HepG2 (cell line): Measurements from ENCODE around the gene TMEM141. TPM values are rescaled to one million over a fixed set of nuclear protein-coding genes. Genes with fewer than 3 reads are reported as not detected.

ENCODE experiments used
- CEBPG ChIP-seq: IDR thresholded peaks from 2 replicates; pipeline ENCODE4 v1.6.1; 2016
- DNMT3B ChIP-seq: conservative IDR thresholded peaks from 2 replicates; pipeline ENCODE4 v1.6.1; 2016; ENCODE audit warnings: missing biosample characterization, control low read depth
- HES4 ChIP-seq: sonication (generic); formaldehyde crosslinking; IDR thresholded peaks from 2 replicates; pipeline ENCODE4 v1.9.0; 2021; ENCODE audit warnings: mild to moderate bottlenecking, missing genetic modification reagents, borderline replicate concordance
- HIVEP1 ChIP-seq: sonication (generic); formaldehyde crosslinking; IDR thresholded peaks from 2 replicates; pipeline ENCODE4 v1.4.0; 2020; ENCODE audit warnings: mild to moderate bottlenecking, missing genetic modification reagents
- JARID2 ChIP-seq: sonication (generic); formaldehyde crosslinking; IDR thresholded peaks from 2 replicates; pipeline ENCODE4 v1.8.1; 2023; ENCODE audit warnings: missing genetic modification reagents, inconsistent platforms; ENCODE audit not compliant: insufficient replicate concordance
- JDP2 ChIP-seq: sonication (generic); formaldehyde crosslinking; IDR thresholded peaks from 2 replicates; pipeline ENCODE4 v1.8.1; 2022; ENCODE audit warnings: missing genetic modification reagents, borderline replicate concordance
- KAT7 ChIP-seq: IDR thresholded peaks from 2 replicates; pipeline ENCODE4 v1.6.1; 2018; ENCODE audit warnings: borderline replicate concordance, missing compliant biosample characterization
- KDM5A ChIP-seq: fragments of 200-600 bp; sonication (generic); IDR thresholded peaks from 2 replicates; pipeline ENCODE4 v1.7.0; 2018; ENCODE audit warnings: antibody characterized with exemption, mild to moderate bottlenecking, low read length, borderline replicate concordance
- KLF16 ChIP-seq, 2 experiments: sonication (generic) in 1 of 2; formaldehyde crosslinking in 1 of 2; IDR thresholded peaks; 2 replicates each; pipeline versions ENCODE4 v1.6.1 to v1.8.0; 2016 to 2023; ENCODE audit warnings: missing genetic modification reagents in 2 of 2, missing compliant biosample characterization in 1 of 2
- NFIC ChIP-seq: IDR thresholded peaks from 2 replicates; pipeline ENCODE4 v1.6.1; 2012; ENCODE audit warnings: mild to moderate bottlenecking, low read length, inconsistent platforms
- NR3C1 ChIP-seq: sonication (generic); formaldehyde crosslinking; IDR thresholded peaks from 2 replicates; pipeline ENCODE4 v1.4.0; 2020; ENCODE audit warnings: missing genetic modification reagents
- POGZ ChIP-seq: sonication (generic); formaldehyde crosslinking; IDR thresholded peaks from 2 replicates; pipeline ENCODE4 v1.4.0; 2020; ENCODE audit warnings: mild to moderate bottlenecking, missing genetic modification reagents
- REL ChIP-seq: sonication (generic); formaldehyde crosslinking; conservative IDR thresholded peaks from 2 replicates; pipeline ENCODE4 v1.8.0; 2022; ENCODE audit warnings: mild to moderate bottlenecking, missing genetic modification reagents, moderate library complexity
- SOX5 ChIP-seq: IDR thresholded peaks from 2 replicates; pipeline ENCODE4 v1.6.1; 2016; ENCODE audit warnings: borderline replicate concordance
- TAF15 ChIP-seq: fragments of 200-400 bp; formaldehyde crosslinking; IDR thresholded peaks from one replicate; pipeline ENCODE4 v1.6.1; 2018; ENCODE audit warnings: mild to moderate bottlenecking, low read depth, low read length; ENCODE audit not compliant: poor library complexity, severe bottlenecking
- TCF12 ChIP-seq, 2 experiments: fragments of 450-650 bp in 1 of 2; sonication (generic) in 1 of 2; formaldehyde crosslinking in 1 of 2; IDR thresholded peaks; 2 replicates each; pipeline versions ENCODE4 v1.6.1 to v1.8.0; 2017 to 2022; ENCODE audit warnings: antibody characterized with exemption in 1 of 2, mild to moderate bottlenecking in 1 of 2, missing genetic modification reagents in 1 of 2, moderate library complexity in 1 of 2
- YEATS2 ChIP-seq: sonication (generic); formaldehyde crosslinking; IDR thresholded peaks from 2 replicates; pipeline ENCODE4 v1.4.0; 2020; ENCODE audit warnings: missing genetic modification reagents, borderline replicate concordance
- ZFY ChIP-seq: sonication (generic); formaldehyde crosslinking; IDR thresholded peaks from 2 replicates; pipeline ENCODE4 v1.4.0; 2020; ENCODE audit warnings: missing genetic modification reagents
- ZNF235 ChIP-seq: sonication (generic); formaldehyde crosslinking; IDR thresholded peaks from 2 replicates; pipeline ENCODE4 v1.8.1; 2023; ENCODE audit warnings: mild to moderate bottlenecking, missing genetic modification reagents, borderline replicate concordance
- ZNF264 ChIP-seq: sonication (generic); formaldehyde crosslinking; IDR thresholded peaks from 2 replicates; pipeline ENCODE4 v1.4.0; 2020; ENCODE audit warnings: missing genetic modification reagents
- ZNF607 ChIP-seq: sonication (generic); formaldehyde crosslinking; IDR thresholded peaks from 2 replicates; pipeline ENCODE4 v1.5.1; 2020; ENCODE audit warnings: missing genetic modification reagents, mild to moderate bottlenecking, borderline replicate concordance
- ZNF615 ChIP-seq: sonication (generic); formaldehyde crosslinking; IDR thresholded peaks from 2 replicates; pipeline ENCODE4 v1.5.0; 2020; ENCODE audit warnings: mild to moderate bottlenecking, missing genetic modification reagents, borderline replicate concordance
- polyA plus RNA-seq, 8 experiments: library from polyadenylated mRNA; depleted of rRNA in 3 of 8; stranded (reverse) in 7 of 8; unstranded in 1 of 8; fragments of >200 nt; fragmentation: Illumina TruSeq in 4 of 8; extraction: Trizol in 4 of 8; gene quantifications; 2 replicates each; pipeline versions ENCODE4 v1.2.1 to v1.2.3, GENCODE V29; 2011 to 2016; ENCODE audit warnings: low read depth in 4 of 8, missing spikeins in 1 of 8, mixed read lengths in 1 of 8; ENCODE audit not compliant: insufficient read depth in 1 of 8
- total RNA-seq, 5 experiments: library from RNA; depleted of rRNA; stranded (reverse); fragments of >200 nt; fragmentation: Illumina TruSeq; extraction: Trizol; gene quantifications; 2 replicates each; pipeline ENCODE4 v1.2.3, GENCODE V29; 2016; ENCODE audit warnings: low read depth in 1 of 5
- TF ChIP-seq, protein P1 (sequence below): sonication (generic); formaldehyde crosslinking; IDR thresholded peaks from 2 replicates; pipeline ENCODE4 v1.5.0; 2020; ENCODE audit warnings: mild to moderate bottlenecking, missing genetic modification reagents
- TF ChIP-seq, protein P2 (sequence below): conservative IDR thresholded peaks from 2 replicates; pipeline ENCODE4 v1.6.1; 2018; ENCODE audit warnings: missing genetic modification reagents
- TF ChIP-seq, protein P3 (sequence below): sonication (generic); formaldehyde crosslinking; IDR thresholded peaks from 2 replicates; pipeline ENCODE4 v1.5.0; 2020; ENCODE audit warnings: missing genetic modification reagents
- TF ChIP-seq, protein P4 (sequence below): sonication (generic); formaldehyde crosslinking; IDR thresholded peaks from 2 replicates; pipeline ENCODE4 v1.9.0; 2021; ENCODE audit warnings: missing genetic modification reagents, borderline replicate concordance

TMEM141 gene
- total and polyA plus RNA-seq, 2 of the 13 experiments (the other 11 are each of a cell fraction or from before 2014, with no cell fraction given), result 81.0 to 202 TPM

DNA sequence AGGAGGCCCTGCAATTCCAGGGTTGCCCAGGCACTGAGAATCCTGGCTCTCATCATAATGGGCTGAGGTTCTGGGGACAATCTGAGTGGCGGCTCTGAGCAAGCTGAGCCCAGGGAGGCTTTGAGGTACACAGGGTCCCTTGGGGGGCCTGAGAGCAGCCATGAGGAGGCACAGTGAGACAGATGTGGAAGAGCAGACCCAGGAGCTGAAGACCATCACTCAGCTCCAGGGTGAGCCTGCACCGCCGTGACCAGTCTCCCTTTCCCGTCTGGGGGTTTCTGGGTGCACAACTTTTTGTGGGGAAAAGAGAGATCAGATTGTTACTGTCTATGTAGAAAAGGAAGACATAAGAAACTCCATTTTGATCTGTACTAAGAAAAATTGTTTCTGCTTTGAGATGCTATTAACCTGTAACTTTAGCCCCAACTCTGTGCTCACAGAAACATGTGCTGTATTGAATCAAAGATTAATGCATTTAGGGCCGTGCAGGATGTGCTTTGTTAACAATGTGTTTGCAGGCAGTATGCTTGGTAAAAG, 5.2 kb downstream of the TMEM141 start, which contains the start of gene CCDC183 (continued):
- no peak for TF ChIP-seq JDP2 (CRISPR knock-in tag)
- 0 out of 2 replicates have a peak, but pooled peaks have one; percentile 65 for TF ChIP-seq ZNF235
- no peak for TF ChIP-seq SOX5 (CRISPR knock-in tag)
- TF ChIP-seq YEATS2 (CRISPR knock-in tag), result no peak
- TF ChIP-seq JARID2 (CRISPR knock-in tag), result no peak
- TF ChIP-seq DNMT3B (CRISPR knock-in tag), result no peak
- TF ChIP-seq HES4 (CRISPR knock-in tag), result no peak
- TF ChIP-seq HIVEP1, result 0 out of 2 replicates have a peak, but pooled peaks have one; percentile 30
- no peak for TF ChIP-seq ZFY
- TF ChIP-seq, protein P1, sequence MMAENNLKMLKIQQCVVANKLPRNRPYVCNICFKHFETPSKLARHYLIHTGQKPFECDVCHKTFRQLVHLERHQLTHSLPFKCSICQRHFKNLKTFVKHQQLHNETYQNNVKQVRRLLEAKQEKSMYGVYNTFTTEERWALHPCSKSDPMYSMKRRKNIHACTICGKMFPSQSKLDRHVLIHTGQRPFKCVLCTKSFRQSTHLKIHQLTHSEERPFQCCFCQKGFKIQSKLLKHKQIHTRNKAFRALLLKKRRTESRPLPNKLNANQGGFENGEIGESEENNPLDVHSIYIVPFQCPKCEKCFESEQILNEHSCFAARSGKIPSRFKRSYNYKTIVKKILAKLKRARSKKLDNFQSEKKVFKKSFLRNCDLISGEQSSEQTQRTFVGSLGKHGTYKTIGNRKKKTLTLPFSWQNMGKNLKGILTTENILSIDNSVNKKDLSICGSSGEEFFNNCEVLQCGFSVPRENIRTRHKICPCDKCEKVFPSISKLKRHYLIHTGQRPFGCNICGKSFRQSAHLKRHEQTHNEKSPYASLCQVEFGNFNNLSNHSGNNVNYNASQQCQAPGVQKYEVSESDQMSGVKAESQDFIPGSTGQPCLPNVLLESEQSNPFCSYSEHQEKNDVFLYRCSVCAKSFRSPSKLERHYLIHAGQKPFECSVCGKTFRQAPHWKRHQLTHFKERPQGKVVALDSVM, result no peak
- TF ChIP-seq POGZ (CRISPR knock-in tag), result 0 out of 2 replicates have a peak, but pooled peaks have one; percentile 25
- TF ChIP-seq KDM5A, result no peak
- no peak for TF ChIP-seq NR3C1 (CRISPR knock-in tag)
- TF ChIP-seq KAT7 (CRISPR knock-in tag), result no peak
- 0 out of 2 replicates have a peak, but pooled peaks have one; percentile 1 for TF ChIP-seq CEBPG (CRISPR knock-in tag)
- TF ChIP-seq, protein P2, sequence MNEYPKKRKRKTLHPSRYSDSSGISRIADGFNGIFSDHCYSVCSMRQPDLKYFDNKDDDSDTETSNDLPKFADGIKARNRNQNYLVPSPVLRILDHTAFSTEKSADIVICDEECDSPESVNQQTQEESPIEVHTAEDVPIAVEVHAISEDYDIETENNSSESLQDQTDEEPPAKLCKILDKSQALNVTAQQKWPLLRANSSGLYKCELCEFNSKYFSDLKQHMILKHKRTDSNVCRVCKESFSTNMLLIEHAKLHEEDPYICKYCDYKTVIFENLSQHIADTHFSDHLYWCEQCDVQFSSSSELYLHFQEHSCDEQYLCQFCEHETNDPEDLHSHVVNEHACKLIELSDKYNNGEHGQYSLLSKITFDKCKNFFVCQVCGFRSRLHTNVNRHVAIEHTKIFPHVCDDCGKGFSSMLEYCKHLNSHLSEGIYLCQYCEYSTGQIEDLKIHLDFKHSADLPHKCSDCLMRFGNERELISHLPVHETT (CRISPR knock-in tag), result no peak
- TF ChIP-seq, protein P3, sequence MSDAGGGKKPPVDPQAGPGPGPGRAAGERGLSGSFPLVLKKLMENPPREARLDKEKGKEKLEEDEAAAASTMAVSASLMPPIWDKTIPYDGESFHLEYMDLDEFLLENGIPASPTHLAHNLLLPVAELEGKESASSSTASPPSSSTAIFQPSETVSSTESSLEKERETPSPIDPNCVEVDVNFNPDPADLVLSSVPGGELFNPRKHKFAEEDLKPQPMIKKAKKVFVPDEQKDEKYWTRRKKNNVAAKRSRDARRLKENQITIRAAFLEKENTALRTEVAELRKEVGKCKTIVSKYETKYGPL (CRISPR knock-in tag), result no peak
- no peak for TF ChIP-seq NFIC
- no peak for TF ChIP-seq ZNF615 (CRISPR knock-in tag)
- 0 out of 2 replicates have a peak, but pooled peaks have one; percentile 21 for TF ChIP-seq ZNF607
- TF ChIP-seq, protein P4, sequence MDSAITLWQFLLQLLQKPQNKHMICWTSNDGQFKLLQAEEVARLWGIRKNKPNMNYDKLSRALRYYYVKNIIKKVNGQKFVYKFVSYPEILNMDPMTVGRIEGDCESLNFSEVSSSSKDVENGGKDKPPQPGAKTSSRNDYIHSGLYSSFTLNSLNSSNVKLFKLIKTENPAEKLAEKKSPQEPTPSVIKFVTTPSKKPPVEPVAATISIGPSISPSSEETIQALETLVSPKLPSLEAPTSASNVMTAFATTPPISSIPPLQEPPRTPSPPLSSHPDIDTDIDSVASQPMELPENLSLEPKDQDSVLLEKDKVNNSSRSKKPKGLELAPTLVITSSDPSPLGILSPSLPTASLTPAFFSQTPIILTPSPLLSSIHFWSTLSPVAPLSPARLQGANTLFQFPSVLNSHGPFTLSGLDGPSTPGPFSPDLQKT (CRISPR knock-in tag), result no peak
- no peak for TF ChIP-seq REL
- TF ChIP-seq ZNF264, result no peak
- no peak for TF ChIP-seq TCF12 (IDR thresholded peaks at IDR 0.05)
- TF ChIP-seq TCF12 (CRISPR knock-in tag; IDR thresholded peaks at IDR 0.05), result peak; percentile 80
- TF ChIP-seq TAF15, result no peak
- TF ChIP-seq KLF16 (CRISPR knock-in tag; IDR thresholded peaks at IDR 0.05), result no peak
